WI38 (cell line): ENCODE measurements around the gene BFSP2.

Experiments used
- H3K4me3 ChIP-seq: 2 replicates; pipeline ENCODE4 v1.5.1; 2011; ENCODE audit warnings: low read depth, mild to moderate bottlenecking, control low read depth, low read length
- CTCF ChIP-seq: IDR thresholded peaks from 2 replicates; pipeline ENCODE4 v1.5.1; 2012; ENCODE audit warnings: low read depth, mild to moderate bottlenecking, control low read depth, low read length

The BFSP2 gene

GRCh38 chr3:133474251-133474801 is 74.5 kb downstream of the BFSP2 start:
- TF ChIP-seq CTCF, result no peak
- no peak overlapping the region for H3K4me3 ChIP-seq

DNA sequence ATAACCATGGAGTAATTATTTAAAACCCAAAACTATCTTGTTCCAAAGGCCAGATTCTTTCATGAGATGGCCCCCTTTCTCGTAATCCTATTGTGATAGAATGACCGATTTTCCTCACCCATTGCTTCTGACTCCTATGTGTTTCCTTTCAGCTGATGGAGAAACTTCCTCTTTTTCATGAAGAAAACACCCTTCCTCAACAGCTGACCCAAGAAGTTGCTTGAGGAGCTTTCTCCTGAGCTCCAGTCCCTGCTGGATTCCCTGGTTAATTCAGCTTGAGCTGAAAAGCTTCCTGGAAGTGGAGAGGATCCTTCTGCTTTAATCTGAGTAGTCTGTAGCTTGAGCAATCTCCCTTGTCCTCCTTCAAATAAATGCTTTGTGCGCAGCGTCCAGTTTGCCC is 75.0 kb downstream of the BFSP2 start:
- no peak for TF ChIP-seq CTCF
- no peak overlapping the region for H3K4me3 ChIP-seq

DNA sequence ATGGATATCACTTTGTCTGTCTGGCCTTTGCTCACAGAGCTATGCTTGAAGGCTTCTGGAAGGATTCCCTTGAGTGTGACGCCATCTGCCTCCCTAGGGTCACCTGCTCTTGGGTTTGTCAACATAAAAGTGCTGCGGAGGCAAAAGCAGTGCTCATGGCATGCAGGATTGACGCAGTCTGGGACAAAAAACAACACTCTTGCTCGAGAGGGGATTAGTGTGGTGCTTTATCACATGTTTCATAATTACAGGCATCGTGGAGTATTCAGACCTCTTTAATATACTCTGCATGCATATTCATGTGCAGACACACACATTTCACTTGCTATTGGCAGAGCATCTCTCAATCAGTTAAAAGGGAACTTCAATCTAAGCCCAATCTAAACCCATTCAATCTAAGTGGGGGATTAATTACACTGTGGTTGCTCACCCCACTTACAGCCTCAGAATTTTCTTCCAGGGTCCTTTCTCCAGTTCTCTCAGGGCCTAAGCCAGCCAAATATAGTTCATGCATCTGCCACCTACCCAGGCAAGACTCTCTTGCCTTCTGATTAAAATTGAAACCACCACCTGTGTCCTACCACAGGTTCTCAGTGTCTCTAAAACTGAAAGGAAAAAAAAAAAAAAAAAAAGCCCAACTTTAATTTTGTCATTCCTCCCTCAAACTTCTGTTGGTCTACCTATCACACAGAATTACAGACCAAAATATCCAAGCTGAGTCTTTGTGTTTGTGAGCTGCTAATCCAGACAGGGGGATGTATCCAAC is 75.6 kb downstream of the BFSP2 start:
- TF ChIP-seq CTCF, result no peak
- no peak overlapping the region for H3K4me3 ChIP-seq

- TF ChIP-seq CTCF, result no peak
- H3K4me3 ChIP-seq, result no peak overlapping the region
Observed at GRCh38 chr3:133476971-133477375, 77.1 kb downstream of the BFSP2 start.

DNA sequence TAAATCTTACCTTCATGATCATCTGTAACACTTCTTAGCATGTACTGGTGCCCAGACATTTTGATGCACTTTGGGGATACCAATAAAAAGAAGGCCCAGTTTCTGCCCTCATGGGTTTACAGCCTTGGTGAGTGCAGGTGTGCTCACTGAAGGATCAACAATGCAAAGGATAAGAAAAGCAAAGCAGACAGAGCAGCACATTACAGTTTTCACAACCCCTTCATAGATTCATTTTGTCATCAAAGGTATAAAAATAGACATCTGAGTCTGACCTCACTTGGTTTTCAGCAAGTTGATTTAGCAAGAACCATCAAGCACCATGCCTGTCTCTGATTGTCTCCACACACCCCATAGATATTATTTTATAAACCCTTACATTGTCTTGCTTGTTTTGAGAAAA is 77.6 kb downstream of the BFSP2 start:
- TF ChIP-seq CTCF, result no peak
- no peak overlapping the region for H3K4me3 ChIP-seq

DNA sequence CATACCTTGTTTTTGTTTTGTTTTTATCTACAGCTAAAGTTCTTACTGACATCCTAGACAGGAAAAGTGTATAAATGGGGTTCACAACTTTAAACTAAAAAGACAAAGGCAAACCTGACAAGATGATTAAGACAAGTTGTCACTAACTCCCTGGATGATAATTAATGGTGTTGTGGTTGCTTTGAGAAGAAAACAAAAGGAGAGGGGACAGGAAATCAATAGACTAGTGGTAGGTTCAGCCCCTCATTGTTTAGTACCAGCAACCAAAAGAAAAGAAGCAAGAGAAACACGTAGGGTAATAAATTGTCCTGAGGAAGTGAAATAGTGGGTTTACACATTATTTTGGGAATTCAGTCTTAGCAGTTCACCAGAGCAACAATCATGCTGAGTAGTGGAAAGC is 78.8 kb downstream of the BFSP2 start:
- TF ChIP-seq CTCF, result no peak
- H3K4me3 ChIP-seq, result no peak overlapping the region

DNA sequence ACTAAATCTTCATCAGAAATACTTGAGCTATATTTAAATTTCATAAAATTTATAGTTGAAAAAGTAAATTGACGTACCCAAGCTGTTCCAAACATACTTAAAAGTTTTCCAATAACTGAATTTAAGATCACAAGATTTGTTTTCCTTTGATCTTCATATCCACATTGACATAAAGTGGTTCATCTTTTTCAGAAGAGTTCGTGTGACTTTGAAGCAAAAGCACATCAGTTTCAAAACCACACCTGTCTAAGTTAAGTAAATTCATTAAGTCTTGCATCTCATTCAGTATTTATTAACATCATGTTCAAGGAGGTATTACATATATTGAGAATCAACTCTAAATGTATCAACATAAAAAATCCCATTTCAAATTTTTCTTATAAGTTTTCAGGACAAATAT is 79.5 kb downstream of the BFSP2 start:
- no peak overlapping the region for H3K4me3 ChIP-seq
- no peak for TF ChIP-seq CTCF
